Smooth muscle cell (in vitro differentiated cells): Measurements from ENCODE around the gene SHLD1. TPM values are rescaled to one million over a fixed set of nuclear protein-coding genes. Genes with fewer than 3 reads are reported as not detected.

Experiments
- DNase-seq: peaks from one replicate; lab custom pipeline; 2025; ENCODE audit not compliant: unreplicated experiment; lab: John Stamatoyannopoulos, UW
- H2AFZ ChIP-seq: fragments of 200-600 bp; sonication (generic); 2 replicates; pipeline ENCODE4 v1.6.0; 2016; ENCODE audit warnings: antibody characterized with exemption, low read depth, mild to moderate bottlenecking
- H3F3A ChIP-seq: fragments of 200-600 bp; sonication (generic); 2 replicates; pipeline ENCODE4 v1.6.0; 2017; ENCODE audit warnings: antibody characterized with exemption, low read depth
- H3K27ac ChIP-seq: fragments of 200-600 bp; sonication (generic); 2 replicates; pipeline ENCODE4 v1.5.1; 2016; ENCODE audit warnings: low read depth, mild to moderate bottlenecking
- H3K27me3 ChIP-seq: fragments of 200-600 bp; sonication (generic); 2 replicates; pipeline ENCODE4 v1.6.1; 2016; ENCODE audit warnings: low read depth, mild to moderate bottlenecking
- H3K36me3 ChIP-seq: fragments of 200-600 bp; sonication (generic); 2 replicates; pipeline ENCODE4 v1.5.1; 2016; ENCODE audit warnings: low read depth
- H3K4me1 ChIP-seq: fragments of 200-600 bp; sonication (generic); 2 replicates; pipeline ENCODE4 v1.5.1; 2016; ENCODE audit warnings: low read depth
- H3K4me2 ChIP-seq: fragments of 200-600 bp; sonication (generic); 2 replicates; pipeline ENCODE4 v1.6.0; 2016; ENCODE audit warnings: mild to moderate bottlenecking
- H3K4me3 ChIP-seq: fragments of 200-600 bp; sonication (generic); 2 replicates; pipeline ENCODE4 v1.5.1; 2016; ENCODE audit warnings: mild to moderate bottlenecking
- H3K79me2 ChIP-seq: fragments of 200-600 bp; sonication (generic); 2 replicates; pipeline ENCODE4 v1.6.0; 2016; ENCODE audit warnings: low read depth, mild to moderate bottlenecking
- H3K9ac ChIP-seq: fragments of 200-600 bp; sonication (generic); 2 replicates; pipeline ENCODE4 v1.6.0; 2016; ENCODE audit warnings: low read depth
- H3K9me3 ChIP-seq: fragments of 200-600 bp; sonication (generic); replicated peaks from 2 replicates; pipeline ENCODE4 v1.5.1; 2016; ENCODE audit warnings: low read depth
- H4K20me1 ChIP-seq: fragments of 200-600 bp; sonication (generic); 2 replicates; pipeline ENCODE4 v1.6.0; 2016; ENCODE audit warnings: low read depth
- CTCF ChIP-seq: fragments of 200-600 bp; sonication (generic); IDR thresholded peaks from 2 replicates; pipeline ENCODE4 v1.5.1; 2017; ENCODE audit warnings: borderline replicate concordance, mild to moderate bottlenecking, antibody characterized with exemption; ENCODE audit not compliant: insufficient read depth, poor library complexity, severe bottlenecking
- WGBS: methylation state at CpG from one replicate; pipeline ENCODE4 v1.1.7; 2016; ENCODE audit warnings: low lambda C conversion rate; 5-methylcytosine and 5-hydroxymethylcytosine counted together
- polyA plus RNA-seq: library from polyadenylated mRNA; unstranded; fragments of >200 nt; fragmentation: Nextera tagmentation; extraction: Ambion mirVana; gene quantifications from 2 replicates; pipeline ENCODE4 v1.2.1, GENCODE V29; 2016
- total RNA-seq: library from RNA; depleted of rRNA; stranded (reverse); fragments of >200 nt; gene quantifications from 2 replicates; pipeline ENCODE4 v1.2.3, GENCODE V29; 2014

SHLD1 gene
- total and polyA plus RNA-seq, 2 experiments from 2014 or later = 3.3 to 3.7 TPM

- H3K4me2 ChIP-seq = no peak overlapping the region
- H3K27ac ChIP-seq = no peak overlapping the region
- no peaks in the 10 kb centered on the region for H3F3A ChIP-seq
- no peaks in the 10 kb centered on the region for H3K27me3 ChIP-seq
- no peaks in the 10 kb centered on the region for H3K4me1 ChIP-seq
- no peak overlapping the region for H3K4me3 ChIP-seq
- no peak overlapping the region for H3K9ac ChIP-seq
- no peak for TF ChIP-seq CTCF
- no peaks in the 10 kb centered on the region for H3K36me3 ChIP-seq
- H2AFZ ChIP-seq = no peak overlapping the region
- H3K9me3 ChIP-seq = no peaks in the 10 kb centered on the region
- no peak for DNase-seq
- no peaks in the 10 kb centered on the region for H4K20me1 ChIP-seq
- WGBS = 93% methylated on average over 1 of the region's 1 CpG
- H3K79me2 ChIP-seq = no peaks in the 10 kb centered on the region
These were observed 68.1 kb downstream of the SHLD1 start for GRCh38 chr20:5818346-5818681.

- H3K4me2 ChIP-seq = no peak overlapping the region
- no peak overlapping the region for H2AFZ ChIP-seq
- H3K9ac ChIP-seq = no peak overlapping the region
- no peaks in the 10 kb centered on the region for H3F3A ChIP-seq
- no peaks in the 10 kb centered on the region for H4K20me1 ChIP-seq
- H3K27me3 ChIP-seq = no peaks in the 10 kb centered on the region
- H3K4me1 ChIP-seq = no peaks in the 10 kb centered on the region
- TF ChIP-seq CTCF = no peak
- no peak for DNase-seq
- no peak overlapping the region for H3K4me3 ChIP-seq
- H3K79me2 ChIP-seq = no peaks in the 10 kb centered on the region
- H3K36me3 ChIP-seq = no peaks in the 10 kb centered on the region
- no peaks in the 10 kb centered on the region for H3K9me3 ChIP-seq
- no peak overlapping the region for H3K27ac ChIP-seq
- WGBS = 65% methylated on average over 1 of the region's 1 CpG
These were observed 70.5 kb downstream of the SHLD1 start for GRCh38 chr20:5820738-5821137.

GRCh38 chr20:5821627-5822215, 71.5 kb downstream of the SHLD1 start:
- Histone ChIP-seq H3K4me3 (no peak overlapping the region), H3K9ac (no peak overlapping the region), H3K27me3 (no peaks in the 10 kb centered on the region), H3K4me1 (no peaks in the 10 kb centered on the region), H2AFZ (no peak overlapping the region), H3K36me3 (no peaks in the 10 kb centered on the region), H3K9me3 (no peaks in the 10 kb centered on the region), H3K79me2 (no peaks in the 10 kb centered on the region), H3K27ac (no peak overlapping the region), H4K20me1 (no peaks in the 10 kb centered on the region), H3F3A (no peaks in the 10 kb centered on the region), H3K4me2 (no peak overlapping the region)
- TF ChIP-seq CTCF = no peak
- DNase-seq = no peak
- WGBS = 75% methylated on average over 4 of the region's 4 CpGs

- H3K4me1 ChIP-seq = no peaks in the 10 kb centered on the region
- 76% methylated on average over 3 of the region's 3 CpGs for WGBS
These were observed 72.4 kb downstream of the SHLD1 start for GRCh38 chr20:5822569-5822968.

More at GRCh38 chr20:5822569-5822968, 72.4 kb downstream of the SHLD1 start:
- H3K4me2 ChIP-seq = no peak overlapping the region
- no peak overlapping the region for H2AFZ ChIP-seq
- no peak overlapping the region for H3K9ac ChIP-seq
- no peaks in the 10 kb centered on the region for H3F3A ChIP-seq
- H3K36me3 ChIP-seq = no peaks in the 10 kb centered on the region
- DNase-seq = no peak
- H3K9me3 ChIP-seq = no peaks in the 10 kb centered on the region
- H3K27ac ChIP-seq = no peak overlapping the region
- no peaks in the 10 kb centered on the region for H4K20me1 ChIP-seq
- TF ChIP-seq CTCF = no peak
- H3K27me3 ChIP-seq = no peaks in the 10 kb centered on the region
- H3K4me3 ChIP-seq = no peak overlapping the region
- H3K79me2 ChIP-seq = no peaks in the 10 kb centered on the region
